Endodermal cell (in vitro differentiated cells): ENCODE results near the gene CIB4. TPM values are rescaled to one million over a fixed set of nuclear protein-coding genes. Genes with fewer than 3 reads are reported as not detected.

Source experiments
- DNase-seq: peaks from one replicate; pipeline ENCODE4 v3.0.0-alpha.2; 2017
- H3K27ac ChIP-seq: 2 replicates; pipeline ENCODE4 v1.5.1; 2013; ENCODE audit warnings: mild to moderate bottlenecking, low read depth, low read length, moderate library complexity
- H3K27me3 ChIP-seq: 2 replicates; pipeline ENCODE4 v1.6.1; 2013; ENCODE audit warnings: mild to moderate bottlenecking, low read length, moderate library complexity; ENCODE audit not compliant: insufficient read depth, control insufficient read depth, poor library complexity, severe bottlenecking
- H3K36me3 ChIP-seq: 2 replicates; pipeline ENCODE4 v1.7.0; 2013; ENCODE audit warnings: mild to moderate bottlenecking, low read length, moderate library complexity; ENCODE audit not compliant: control insufficient read depth, insufficient read depth
- H3K4me1 ChIP-seq: one replicate; pipeline ENCODE4 v1.7.0; 2013; ENCODE audit warnings: low read length; ENCODE audit not compliant: control insufficient read depth, insufficient read depth
- H3K4me3 ChIP-seq: 2 replicates; pipeline ENCODE4 v1.5.1; 2013; ENCODE audit warnings: mild to moderate bottlenecking, low read length, moderate library complexity
- H3K9ac ChIP-seq: 2 replicates; pipeline ENCODE4 v1.6.1; 2013; ENCODE audit warnings: mild to moderate bottlenecking, low read length, moderate library complexity; ENCODE audit not compliant: poor library complexity, severe bottlenecking; ENCODE audit errors: extremely low read depth
- H3K9me3 ChIP-seq: 2 replicates; pipeline ENCODE4 v1.6.1; 2013; ENCODE audit warnings: mild to moderate bottlenecking, low read length, moderate library complexity; ENCODE audit not compliant: control insufficient read depth
- H3K27ac Mint-ChIP-seq: 2 replicates; pipeline ENCODE4 v1.8.0; 2020; ENCODE audit warnings: mixed read lengths
- H3K27me3 Mint-ChIP-seq: 2 replicates; pipeline ENCODE4 v1.8.0; 2021; ENCODE audit warnings: mild to moderate bottlenecking, mixed read lengths; ENCODE audit not compliant: insufficient read depth
- H3K36me3 Mint-ChIP-seq: 2 replicates; pipeline ENCODE4 v1.8.0; 2020; ENCODE audit warnings: low read depth, mixed read lengths
- H3K4me1 Mint-ChIP-seq: 2 replicates; pipeline ENCODE4 v1.8.0; 2020; ENCODE audit warnings: mixed read lengths
- H3K4me3 Mint-ChIP-seq: 2 replicates; pipeline ENCODE4 v1.8.0; 2020; ENCODE audit warnings: mild to moderate bottlenecking, moderate library complexity, mixed read lengths
- H3K9me3 Mint-ChIP-seq: 2 replicates; pipeline ENCODE4 v1.8.0; 2020; ENCODE audit warnings: mild to moderate bottlenecking, mixed read lengths
- WGBS, 2 experiments: methylation state at CpG; one replicate each; pipeline versions ENCODE4 v1.1.5 to v1.1.7; 2013; ENCODE audit warnings: missing lambda C conversion rate in 2 of 2, mixed read lengths in 1 of 2; ENCODE audit not compliant: insufficient coverage in 1 of 2, insufficient read length in 1 of 2; 5-methylcytosine and 5-hydroxymethylcytosine counted together
- total RNA-seq, 2 donors: library from RNA; stranded (reverse); fragmentation: NEBNext Ultra II Directional in 1 of 2; extraction: Animal tissue kit (Norgen Biotek cat#: 25700) in 1 of 2; gene quantifications; 2 replicates in 1 of 2; 3 replicates in 1 of 2; pipeline ENCODE4 v1.2.1, GENCODE V29; 2021
- TF ChIP-seq, protein P1 (sequence below): fragments of 200-600 bp; sonication (generic); conservative IDR thresholded peaks from 2 replicates; pipeline ENCODE4 v1.5.0; 2021; ENCODE audit warnings: antibody characterized with exemption, mild to moderate bottlenecking

CIB4 gene
- total RNA-seq, 2 donors from 2014 or later, result not detected

- H3K4me3 Mint-ChIP-seq, result no peak overlapping the region
- DNase-seq, result no peak
- peaks cover 3% of the 10 kb centered on the region for H3K4me1 Mint-ChIP-seq
- peaks cover 11% of the 10 kb centered on the region for H3K27me3 Mint-ChIP-seq
- WGBS, 2 experiments, result 90 to 100% methylated on average over 1 to 2 of the region's 2 CpGs
- peaks cover 2% of the 10 kb centered on the region for H3K9me3 ChIP-seq
- no peaks in the 10 kb centered on the region for H3K36me3 ChIP-seq
- peaks cover 1% of the 10 kb centered on the region for H3K27me3 ChIP-seq
- no peaks in the 10 kb centered on the region for H3K9me3 Mint-ChIP-seq
- no peak overlapping the region for H3K27ac Mint-ChIP-seq
- no peak overlapping the region for H3K4me3 ChIP-seq
- no peaks in the 10 kb centered on the region for H3K4me1 ChIP-seq
- no peaks in the 10 kb centered on the region for H3K36me3 Mint-ChIP-seq
- TF ChIP-seq, protein P1, sequence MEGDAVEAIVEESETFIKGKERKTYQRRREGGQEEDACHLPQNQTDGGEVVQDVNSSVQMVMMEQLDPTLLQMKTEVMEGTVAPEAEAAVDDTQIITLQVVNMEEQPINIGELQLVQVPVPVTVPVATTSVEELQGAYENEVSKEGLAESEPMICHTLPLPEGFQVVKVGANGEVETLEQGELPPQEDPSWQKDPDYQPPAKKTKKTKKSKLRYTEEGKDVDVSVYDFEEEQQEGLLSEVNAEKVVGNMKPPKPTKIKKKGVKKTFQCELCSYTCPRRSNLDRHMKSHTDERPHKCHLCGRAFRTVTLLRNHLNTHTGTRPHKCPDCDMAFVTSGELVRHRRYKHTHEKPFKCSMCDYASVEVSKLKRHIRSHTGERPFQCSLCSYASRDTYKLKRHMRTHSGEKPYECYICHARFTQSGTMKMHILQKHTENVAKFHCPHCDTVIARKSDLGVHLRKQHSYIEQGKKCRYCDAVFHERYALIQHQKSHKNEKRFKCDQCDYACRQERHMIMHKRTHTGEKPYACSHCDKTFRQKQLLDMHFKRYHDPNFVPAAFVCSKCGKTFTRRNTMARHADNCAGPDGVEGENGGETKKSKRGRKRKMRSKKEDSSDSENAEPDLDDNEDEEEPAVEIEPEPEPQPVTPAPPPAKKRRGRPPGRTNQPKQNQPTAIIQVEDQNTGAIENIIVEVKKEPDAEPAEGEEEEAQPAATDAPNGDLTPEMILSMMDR, result no peak
- H3K9ac ChIP-seq, result no peak overlapping the region
- H3K27ac ChIP-seq, result no peak overlapping the region
Measured at GRCh38 chr2:26599387-26599786, 41.8 kb downstream of the CIB4 start.

GRCh38 chr2:26598996-26599373 is 42.2 kb downstream of the CIB4 start:
- Histone ChIP-seq H3K4me1 (no peaks in the 10 kb centered on the region), H3K4me3 (no peak overlapping the region), H3K27me3 (peaks cover 5% of the 10 kb centered on the region), H3K9me3 (no peaks in the 10 kb centered on the region), H3K9ac (no peak overlapping the region), H3K36me3 (no peaks in the 10 kb centered on the region), H3K27ac (no peak overlapping the region)
- DNase-seq, result no peak
- Mint-ChIP-seq H3K27ac (no peak overlapping the region), H3K36me3 (no peaks in the 10 kb centered on the region), H3K4me1 (peaks cover 3% of the 10 kb centered on the region), H3K9me3 (no peaks in the 10 kb centered on the region), H3K27me3 (peaks cover 13% of the 10 kb centered on the region), H3K4me3 (no peak overlapping the region)
- TF ChIP-seq, protein P1, result no peak
- WGBS, 2 experiments, result 83 to 91% methylated on average over 4 of the region's 4 CpGs

DNA sequence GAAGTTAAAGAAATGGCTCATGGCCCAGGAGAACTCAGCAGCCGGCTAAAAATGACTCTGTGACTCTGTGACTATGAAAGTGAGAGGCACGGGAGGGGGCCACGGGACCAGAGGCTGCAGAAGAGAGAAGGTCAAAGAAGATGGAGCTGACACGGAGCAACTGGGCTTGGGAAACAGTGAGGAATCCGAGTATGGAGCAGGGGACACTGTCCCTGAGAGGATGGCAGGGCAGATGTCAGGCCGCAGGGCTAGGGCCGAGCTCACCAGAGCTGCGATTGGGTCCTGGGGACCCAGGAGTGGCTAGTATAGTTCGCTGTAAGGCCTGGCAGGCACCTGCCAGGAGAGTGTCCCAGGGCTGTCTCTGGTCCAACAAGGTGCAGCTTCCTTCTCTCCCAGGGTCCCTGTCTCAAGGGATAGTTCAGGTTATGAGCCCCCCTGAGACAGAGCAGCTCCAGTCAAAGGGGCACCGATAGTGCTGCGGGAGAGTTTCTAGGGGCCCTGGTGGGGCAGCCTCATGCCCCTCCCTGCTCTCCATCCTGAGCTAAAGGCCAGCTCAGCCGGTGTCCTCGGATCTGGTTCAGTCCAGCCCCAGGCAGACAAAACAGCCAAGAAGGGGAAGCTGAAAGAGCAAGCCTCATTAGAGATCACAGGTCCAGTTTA is 42.7 kb downstream of the CIB4 start:
- Histone ChIP-seq H3K4me1 (no peaks in the 10 kb centered on the region), H3K9me3 (no peaks in the 10 kb centered on the region), H3K27ac (no peak overlapping the region), H3K4me3 (no peak overlapping the region), H3K27me3 (peaks cover 6% of the 10 kb centered on the region), H3K9ac (no peak overlapping the region), H3K36me3 (no peaks in the 10 kb centered on the region)
- Mint-ChIP-seq H3K4me3 (no peak overlapping the region), H3K36me3 (no peaks in the 10 kb centered on the region), H3K27ac (no peak overlapping the region), H3K9me3 (no peaks in the 10 kb centered on the region), H3K27me3 (peaks cover 13% of the 10 kb centered on the region), H3K4me1 (peaks cover 3% of the 10 kb centered on the region)
- TF ChIP-seq, protein P1, result no peak
- DNase-seq, result peak; percentile 41
- 79 to 84% methylated on average over 12 to 13 of the region's 13 CpGs for WGBS, 2 experiments
